ENCODE results near the gene ZFAND3.

ZFAND3 gene

DNA sequence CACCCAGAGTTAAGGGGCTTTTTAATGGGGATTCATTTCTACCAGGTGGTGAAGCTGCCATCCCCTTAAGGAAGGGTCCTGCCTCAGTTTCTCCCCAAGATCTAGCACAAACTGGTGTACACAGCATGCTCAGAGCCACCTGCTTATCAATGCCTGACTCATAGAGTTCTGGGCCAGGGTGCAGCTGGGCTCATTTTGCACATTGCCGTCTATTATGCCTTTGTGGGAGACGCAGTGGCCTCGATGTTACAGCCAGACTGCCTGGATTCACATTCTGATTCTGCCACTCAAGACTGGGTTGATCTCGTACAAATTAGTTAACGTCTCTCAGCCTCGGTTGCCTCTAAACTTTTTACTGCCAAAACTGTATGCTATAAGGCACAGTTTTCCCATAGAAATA lies 365.7 kb downstream of the ZFAND3 start:
- no peak for DNase-seq (ENCODE audit: low read depth in 2 of 2)

GRCh38 chr6:38185752-38186151 lies 366.2 kb downstream of the ZFAND3 start:
- no peak for DNase-seq (ENCODE audit: low read depth in 2 of 2)

- DNase-seq (ENCODE audit: low read depth in 2 of 2), result no peak
Measured at GRCh38 chr6:38187325-38187724, 367.8 kb downstream of the ZFAND3 start.

- no peak for DNase-seq (ENCODE audit: low read depth in 2 of 2)
Measured at GRCh38 chr6:38187811-38188590, 368.5 kb downstream of the ZFAND3 start.

GRCh38 chr6:38188677-38189335 lies 369.3 kb downstream of the ZFAND3 start:
- DNase-seq (ENCODE audit: low read depth in 2 of 2), result no peak

DNA sequence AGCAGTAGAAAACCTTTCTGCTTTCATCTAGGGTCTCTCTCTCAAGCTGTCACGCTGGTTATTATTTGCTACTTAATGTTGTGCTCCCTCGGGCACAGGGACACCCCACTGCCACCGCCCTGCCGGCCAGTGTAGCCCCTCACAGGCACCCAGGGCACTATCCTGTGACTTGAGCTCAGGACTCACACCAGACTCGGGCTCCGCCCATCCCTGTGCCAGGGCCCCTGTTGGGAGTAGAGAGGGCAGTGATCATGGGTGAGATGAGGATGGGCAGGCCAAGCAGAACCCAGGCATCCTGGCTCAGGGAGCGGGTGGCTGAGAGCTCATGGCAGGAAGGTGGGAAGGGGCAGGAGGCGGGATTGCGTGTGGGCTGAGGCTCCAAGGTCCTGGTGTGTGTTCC lies 371.9 kb downstream of the ZFAND3 start:
- DNase-seq (ENCODE audit: low read depth in 2 of 2), result no peak

DNA sequence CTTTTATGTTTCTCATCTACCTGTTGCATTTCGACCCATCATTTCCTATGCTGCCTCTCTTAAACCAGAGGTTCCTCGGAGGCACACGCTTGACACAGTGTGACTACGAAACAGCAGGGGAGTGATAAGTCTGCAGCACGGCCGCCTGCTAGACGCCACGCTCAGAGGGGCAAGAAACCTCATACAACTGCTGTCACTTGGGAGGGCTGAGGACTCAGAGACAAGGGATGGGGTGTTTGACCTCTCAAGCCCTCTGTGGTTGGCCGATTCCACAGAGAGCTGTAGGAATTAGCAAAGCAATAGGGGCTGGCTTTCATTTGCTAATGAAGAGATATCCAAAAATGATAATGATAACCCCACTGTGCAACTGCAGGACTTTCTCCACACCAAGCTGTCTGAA lies 372.5 kb downstream of the ZFAND3 start:
- no peak for DNase-seq (ENCODE audit: low read depth in 2 of 2)

DNA sequence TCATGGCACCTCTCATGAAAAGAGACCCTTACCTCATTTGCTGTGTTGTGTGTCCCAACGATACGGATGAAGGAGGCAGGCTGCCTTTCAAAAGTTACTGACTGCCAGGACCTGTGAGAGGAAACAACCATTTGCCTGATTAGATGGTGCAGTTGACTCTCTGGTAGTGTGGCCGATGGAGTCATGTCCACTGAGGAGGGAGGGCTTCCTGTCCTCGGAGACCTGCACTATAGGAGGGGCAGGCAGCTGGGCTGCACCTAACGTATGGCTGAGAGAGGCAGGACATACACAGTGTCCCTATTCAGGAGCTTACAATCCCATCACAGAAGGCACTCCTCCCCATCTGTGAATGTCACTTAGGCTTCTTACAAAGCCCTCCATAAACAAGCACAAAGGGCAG lies 373.0 kb downstream of the ZFAND3 start:
- DNase-seq (ENCODE audit: low read depth in 2 of 2), result no peak

DNA sequence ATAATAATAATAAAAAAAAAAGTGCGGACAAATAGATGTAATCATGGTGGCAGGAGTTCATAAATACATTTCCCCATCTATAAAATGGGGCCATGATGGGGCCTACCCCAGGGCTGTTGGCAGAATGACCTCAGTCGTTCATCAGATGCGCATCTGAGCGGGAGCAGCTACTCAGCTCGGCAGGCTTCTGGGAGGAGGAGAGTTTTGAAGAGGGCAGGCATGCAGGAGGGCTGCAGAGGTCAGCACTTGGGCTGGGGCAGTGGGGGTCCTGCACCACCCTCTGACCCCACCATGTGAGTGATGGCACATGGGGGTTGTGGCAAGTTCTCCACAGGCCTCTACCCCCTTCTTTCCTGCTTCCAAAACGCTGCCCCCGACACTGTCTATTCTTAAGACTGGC lies 373.5 kb downstream of the ZFAND3 start:
- DNase-seq (ENCODE audit: low read depth in 2 of 2), result no peak

- DNase-seq (ENCODE audit: low read depth in 2 of 2), result no peak
Measured at GRCh38 chr6:38193481-38194281, 374.2 kb downstream of the ZFAND3 start.

- DNase-seq (ENCODE audit: low read depth in 2 of 2), result no peak
Measured at GRCh38 chr6:38194282-38194572, 374.7 kb downstream of the ZFAND3 start.

GRCh38 chr6:38194589-38194988 lies 375.1 kb downstream of the ZFAND3 start:
- DNase-seq (ENCODE audit: low read depth in 2 of 2), result no peak

DNA sequence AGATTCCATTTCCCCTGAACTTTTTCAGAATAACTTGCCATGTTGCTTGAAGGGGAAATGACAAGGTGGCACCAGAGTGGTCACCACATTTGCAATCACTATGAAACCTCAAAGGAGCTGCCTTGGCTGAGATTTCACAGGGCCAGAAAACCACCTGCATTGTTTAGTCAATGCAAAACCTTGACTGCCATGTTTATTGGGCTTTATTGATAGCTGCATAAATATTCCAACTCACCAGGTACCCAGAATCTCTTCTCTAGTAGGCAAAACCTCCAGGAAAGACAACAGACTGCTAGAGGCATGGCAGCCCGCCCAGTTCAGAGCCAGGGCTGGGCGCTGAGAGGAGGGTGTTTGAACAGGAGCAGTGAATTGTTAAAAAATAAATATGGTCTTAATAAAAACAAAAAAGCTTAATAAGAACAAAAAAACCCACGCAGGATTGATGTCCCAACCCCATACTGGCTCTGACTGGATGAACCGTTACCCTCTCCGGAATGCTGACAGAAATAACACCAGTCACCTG lies 375.6 kb downstream of the ZFAND3 start:
- no peak for DNase-seq (ENCODE audit: low read depth in 2 of 2)

GRCh38 chr6:38198219-38198618 lies 378.7 kb downstream of the ZFAND3 start:
- DNase-seq (ENCODE audit: low read depth in 2 of 2), result no peak
